ENCODE measurements around the gene CNBP.

The CNBP gene

DNA sequence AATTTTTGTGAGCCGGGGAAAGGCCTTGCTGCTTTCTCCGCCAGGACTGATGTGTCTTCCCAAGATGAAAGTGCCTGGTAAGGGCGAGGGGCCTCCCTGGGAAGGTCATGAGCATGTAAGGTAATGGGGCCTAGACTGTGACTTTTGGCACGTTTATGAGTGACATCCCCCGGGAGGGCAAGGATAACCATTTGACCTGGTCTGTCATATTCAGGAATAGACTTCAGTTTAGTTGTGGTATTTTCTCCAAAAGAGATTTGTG is 631 bp upstream of the CNBP start:
- peak overlapping the region; percentile 85 for H3K4me3 ChIP-seq (ENCODE audit: low read length)
- TF ChIP-seq, protein P1, sequence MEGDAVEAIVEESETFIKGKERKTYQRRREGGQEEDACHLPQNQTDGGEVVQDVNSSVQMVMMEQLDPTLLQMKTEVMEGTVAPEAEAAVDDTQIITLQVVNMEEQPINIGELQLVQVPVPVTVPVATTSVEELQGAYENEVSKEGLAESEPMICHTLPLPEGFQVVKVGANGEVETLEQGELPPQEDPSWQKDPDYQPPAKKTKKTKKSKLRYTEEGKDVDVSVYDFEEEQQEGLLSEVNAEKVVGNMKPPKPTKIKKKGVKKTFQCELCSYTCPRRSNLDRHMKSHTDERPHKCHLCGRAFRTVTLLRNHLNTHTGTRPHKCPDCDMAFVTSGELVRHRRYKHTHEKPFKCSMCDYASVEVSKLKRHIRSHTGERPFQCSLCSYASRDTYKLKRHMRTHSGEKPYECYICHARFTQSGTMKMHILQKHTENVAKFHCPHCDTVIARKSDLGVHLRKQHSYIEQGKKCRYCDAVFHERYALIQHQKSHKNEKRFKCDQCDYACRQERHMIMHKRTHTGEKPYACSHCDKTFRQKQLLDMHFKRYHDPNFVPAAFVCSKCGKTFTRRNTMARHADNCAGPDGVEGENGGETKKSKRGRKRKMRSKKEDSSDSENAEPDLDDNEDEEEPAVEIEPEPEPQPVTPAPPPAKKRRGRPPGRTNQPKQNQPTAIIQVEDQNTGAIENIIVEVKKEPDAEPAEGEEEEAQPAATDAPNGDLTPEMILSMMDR (IDR thresholded peaks at IDR 0.05; ENCODE audit: insufficient read depth, low read depth, low read length, missing control alignments): no peak
- no peak for DNase-seq (ENCODE audit: low read depth)

DNA sequence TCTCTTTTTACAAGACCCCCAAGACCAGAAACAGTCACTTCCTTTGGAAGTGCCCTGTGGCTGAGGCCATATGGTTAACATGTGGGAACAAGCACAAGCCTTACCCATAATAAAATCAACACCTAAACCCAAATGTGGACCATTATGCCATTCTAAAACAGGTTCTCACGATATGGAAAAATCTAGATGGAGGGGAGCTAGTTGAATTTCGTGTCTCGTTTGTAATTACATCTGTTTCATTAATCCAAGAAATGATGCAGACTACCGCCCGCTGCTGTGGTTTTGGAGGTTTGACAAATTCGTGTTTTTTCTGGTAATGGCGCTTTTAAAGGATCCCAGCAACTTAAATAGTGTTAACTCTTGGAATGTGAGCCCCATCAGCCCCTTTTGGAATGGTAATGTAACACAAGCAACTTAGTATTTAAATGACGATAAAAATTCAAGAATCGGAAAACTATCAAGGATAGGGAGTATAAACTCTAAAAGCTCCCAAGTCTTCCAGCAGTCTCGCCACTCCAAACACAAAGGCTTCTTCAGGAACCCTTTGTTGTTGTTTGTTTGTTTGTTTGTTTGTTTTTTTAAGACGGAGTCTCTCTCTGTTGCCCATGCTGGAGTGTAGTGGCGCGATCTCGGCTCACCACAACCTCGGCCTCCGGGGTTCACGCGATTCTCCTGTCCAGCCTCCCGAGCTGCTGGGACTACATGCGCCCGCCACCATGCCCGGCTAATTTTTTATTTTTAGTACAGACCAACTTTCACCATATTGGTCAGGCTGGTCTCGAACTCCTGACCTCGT is 1.1 kb downstream of the CNBP start:
- no peak for DNase-seq (ENCODE audit: low read depth)
- TF ChIP-seq, protein P1 (IDR thresholded peaks at IDR 0.05; ENCODE audit: insufficient read depth, low read depth, low read length, missing control alignments): no peak

DNA sequence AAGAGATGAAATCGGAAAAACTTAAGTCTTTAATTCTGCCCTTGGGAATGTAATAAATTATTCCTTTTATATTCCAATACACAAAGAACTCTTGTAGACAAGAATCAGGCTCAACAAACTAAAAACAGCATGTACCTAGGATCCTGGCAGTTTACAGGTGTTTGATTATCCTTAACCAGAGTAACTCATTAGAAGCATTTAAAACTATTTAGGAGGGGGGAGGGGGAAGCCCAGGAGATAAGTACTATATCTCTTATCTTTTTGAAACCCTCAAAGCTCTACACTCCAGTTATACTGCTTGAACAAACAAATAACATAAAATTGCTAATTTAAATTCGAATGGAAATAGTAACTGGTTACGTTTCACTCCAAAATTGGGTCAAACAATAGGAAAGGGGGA is 1.9 kb downstream of the CNBP start:
- no peak for DNase-seq (ENCODE audit: low read depth)
- H3K4me3 ChIP-seq (ENCODE audit: low read length): peak overlapping the region; percentile 85
- TF ChIP-seq, protein P1 (IDR thresholded peaks at IDR 0.05; ENCODE audit: insufficient read depth, low read depth, low read length, missing control alignments): no peak

More for the DNA sequence above, 1.1 kb downstream of the CNBP start:
- H3K4me3 ChIP-seq (ENCODE audit: low read length): peak overlapping the region; percentile 85

DNA sequence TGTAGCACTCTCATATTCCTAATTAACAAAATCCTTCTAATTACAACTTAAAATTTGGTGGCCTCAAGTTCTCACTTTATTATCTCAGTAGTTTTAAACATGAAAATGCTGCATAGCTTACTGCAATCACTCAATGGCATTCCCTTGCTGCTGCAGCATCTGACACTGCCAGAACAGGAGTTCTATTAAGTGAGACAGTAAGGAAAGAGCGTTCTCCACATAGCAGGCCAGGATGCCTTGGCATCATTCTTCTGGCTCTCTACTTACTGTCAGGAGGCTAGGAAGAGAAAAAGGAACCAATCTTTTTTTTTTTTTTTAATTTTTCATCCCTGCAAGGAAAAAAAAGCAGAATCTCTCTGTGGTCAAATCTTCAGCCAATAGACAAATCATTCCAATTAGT is 3.2 kb downstream of the CNBP start:
- DNase-seq (ENCODE audit: low read depth): no peak
- TF ChIP-seq, protein P1 (IDR thresholded peaks at IDR 0.05; ENCODE audit: insufficient read depth, low read depth, low read length, missing control alignments): no peak
- peak overlapping the region; percentile 85 for H3K4me3 ChIP-seq (ENCODE audit: low read length)

DNA sequence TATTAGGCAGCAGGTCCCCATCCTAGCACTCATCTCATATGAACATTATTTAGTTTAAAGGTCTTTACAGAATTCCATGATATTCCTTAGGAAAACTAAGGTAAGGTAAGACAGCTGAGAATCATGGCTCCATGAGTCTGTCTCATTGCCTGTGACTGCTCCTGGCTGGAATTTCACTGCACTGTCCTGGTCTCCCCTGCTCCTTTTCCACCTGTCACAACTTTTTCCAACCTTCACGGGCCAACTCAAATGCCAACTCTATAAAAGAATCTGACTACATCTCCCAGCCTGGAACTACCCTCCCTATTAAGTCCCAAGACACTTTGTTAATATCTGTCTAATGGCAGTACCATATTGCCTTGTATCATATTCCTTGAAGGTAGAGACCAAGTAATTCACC is 7.6 kb downstream of the CNBP start:
- no peak overlapping the region for H3K4me3 ChIP-seq (ENCODE audit: low read length)
- TF ChIP-seq, protein P1 (IDR thresholded peaks at IDR 0.05; ENCODE audit: insufficient read depth, low read depth, low read length, missing control alignments): no peak
- DNase-seq (ENCODE audit: low read depth): no peak

DNA sequence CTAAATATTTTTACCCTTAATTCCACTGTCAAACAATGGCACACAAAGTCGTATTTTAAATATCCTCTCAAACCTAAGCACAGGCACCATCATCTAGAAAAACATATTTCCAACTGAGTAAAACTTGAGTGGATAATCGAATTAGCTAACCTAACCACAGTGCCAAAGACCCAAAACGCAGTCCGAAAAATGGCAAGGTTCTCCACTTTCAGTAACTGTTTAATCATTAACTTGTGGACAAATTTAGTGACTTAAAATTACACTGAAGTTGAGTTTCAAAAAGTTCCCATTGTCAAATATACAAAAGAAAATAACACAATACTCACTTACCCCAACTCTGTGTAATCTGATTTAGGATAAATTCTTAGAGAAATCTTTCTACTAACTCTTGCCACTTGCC is 10.0 kb downstream of the CNBP start:
- H3K4me3 ChIP-seq (ENCODE audit: low read length): no peak overlapping the region
- TF ChIP-seq, protein P1 (IDR thresholded peaks at IDR 0.05; ENCODE audit: insufficient read depth, low read depth, low read length, missing control alignments): no peak
- no peak for DNase-seq (ENCODE audit: low read depth)

DNA sequence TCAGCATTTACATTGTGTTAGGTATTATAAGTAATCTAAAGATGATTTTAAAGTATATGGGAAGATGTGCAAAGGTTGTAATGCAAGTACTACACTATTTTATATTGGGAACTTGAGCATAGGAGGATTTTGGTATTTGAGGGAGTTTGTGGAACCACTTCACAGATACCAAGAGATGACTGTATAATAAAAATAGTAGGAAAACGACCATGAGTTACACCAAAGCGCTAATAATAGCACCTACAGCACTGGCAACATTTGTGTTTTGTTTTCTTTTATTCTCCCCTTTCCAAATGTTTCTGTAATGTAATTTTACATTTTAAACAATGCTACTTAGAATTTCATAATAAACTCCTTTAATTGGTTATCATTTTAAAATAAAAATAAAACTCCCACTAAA is 10.5 kb downstream of the CNBP start:
- H3K4me3 ChIP-seq (ENCODE audit: low read length): no peak overlapping the region
- TF ChIP-seq, protein P1 (IDR thresholded peaks at IDR 0.05; ENCODE audit: insufficient read depth, low read depth, low read length, missing control alignments): no peak
- DNase-seq (ENCODE audit: low read depth): no peak

All from epithelial cell of esophagus (primary cell).